Mucosa of descending colon (tissue), 3 donors: ENCODE results near the gene MSANTD4. TPM values are rescaled to one million over a fixed set of nuclear protein-coding genes. Genes with fewer than 3 reads are reported as not detected.

ENCODE experiments used
- ATAC-seq: fragments of 200-7000 bp; cut with Tn5 transposase; one replicate; pipeline ENCODE4 v1.9.1; 2020; ENCODE audit warnings: mild to moderate bottlenecking, moderate library complexity
- DNase-seq, 3 donors: peaks; one replicate each; pipeline ENCODE4 v3.0.0-alpha.2; 2020
- H3K36me3 ChIP-seq: fragments of 200-600 bp; one replicate; pipeline ENCODE4 v1.8.0; 2021; ENCODE audit warnings: low read depth, mild to moderate bottlenecking
- H3K4me1 ChIP-seq: fragments of 200-600 bp; one replicate; pipeline ENCODE4 v1.8.0; 2021; ENCODE audit warnings: low read depth, mild to moderate bottlenecking
- H3K4me3 ChIP-seq: fragments of 200-600 bp; one replicate; pipeline ENCODE4 v1.8.0; 2021; ENCODE audit warnings: mild to moderate bottlenecking
- H3K9me3 ChIP-seq: fragments of 200-600 bp; one replicate; pipeline ENCODE4 v1.8.0; 2021; ENCODE audit warnings: mild to moderate bottlenecking
- CTCF ChIP-seq: fragments of 200-600 bp; IDR thresholded peaks from one replicate; pipeline ENCODE4 v1.8.0; 2022; ENCODE audit warnings: antibody characterized with exemption, mild to moderate bottlenecking
- intact Hi-C, 2 donors: fragments of 100-400 bp; cut with DNase I in 1 of 2; cut with micrococcal nuclease in 1 of 2; formaldehyde crosslinking; loops; one replicate each; pipeline versions ENCODE4 v1.11.0 to v1.11.1; 2022; cut with DNase I, micrococcal nuclease
- total RNA-seq, 3 donors: library from RNA; stranded (reverse); fragmentation: NEBNext Ultra II Directional in 2 of 3; extraction: Animal tissue kit (Norgen Biotek cat#: 25700) in 2 of 3; gene quantifications; one replicate each; pipeline versions ENCODE4 v1.2.1 to v1.2.4, GENCODE V29; 2021 to 2023
- donor health status: DM: no; HTN: no; CAD: no; lungs with moderate emphysema.
- donor health status: DM: no; HTN: no; CAD: no.
- donor health status: DM: no; HTN: yes; CAD: no.

The MSANTD4 gene
- total RNA-seq, 3 donors from 2014 or later = 6.2 to 21.3 (median 7.8) TPM

- no peak for TF ChIP-seq CTCF
- intact Hi-C loops = no loop called here
- DNase-seq (no peak), ATAC-seq (no peak)
- Histone ChIP-seq H3K36me3 (no peaks in the 10 kb centered on the region), H3K9me3 (no peaks in the 10 kb centered on the region), H3K4me3 (no peak overlapping the region), H3K4me1 (no peaks in the 10 kb centered on the region)
Measured at GRCh38 chr11:105968021-105968697, 53.9 kb downstream of the MSANTD4 start.

- ATAC-seq (no peak), DNase-seq (no peak)
- no peak for TF ChIP-seq CTCF
- intact Hi-C loops = no loop called here
- Histone ChIP-seq H3K4me3 (no peak overlapping the region), H3K4me1 (no peaks in the 10 kb centered on the region), H3K36me3 (no peaks in the 10 kb centered on the region), H3K9me3 (no peaks in the 10 kb centered on the region)
Measured at GRCh38 chr11:105960252-105961245, 61.5 kb downstream of the MSANTD4 start.

Other genes with a start within 250 kb of the MSANTD4 start
- gene KBTBD3, start 55.1 kb upstream of the MSANTD4 start, total RNA-seq = 10 to 100 TPM in 1 of 3 donors, 1 to 10 TPM in 2; 5.2 to 13.5 (median 8.8) TPM
- gene AASDHPPT, start 55.4 kb upstream of the MSANTD4 start, total RNA-seq = 10 to 100 TPM; 14.0 to 20.5 (median 15.6) TPM